Esophagus squamous epithelium (tissue), 5 donors: Measurements from ENCODE around the gene PTPRN2. TPM values are rescaled to one million over a fixed set of nuclear protein-coding genes. Genes with fewer than 3 reads are reported as not detected.

ENCODE experiments used
- DNase-seq: peaks from one replicate; lab custom pipeline; 2025; lab: John Stamatoyannopoulos, UW
- H3K27ac ChIP-seq, 4 donors: fragments of 200-600 bp; sonication (generic); one replicate each; pipeline ENCODE4 v1.5.1; 2016 to 2019; ENCODE audit warnings: mild to moderate bottlenecking in 1 of 4
- H3K27me3 ChIP-seq, 4 donors: fragments of 200-600 bp; sonication (generic); 1 replicate in 3 of 4; 2 replicates in 1 of 4; pipeline versions ENCODE4 v1.5.1 to v1.6.0; 2017 to 2021; ENCODE audit warnings: antibody characterized with exemption in 1 of 4
- H3K36me3 ChIP-seq, 3 donors: fragments of 200-600 bp; sonication (generic); one replicate each; pipeline ENCODE4 v1.5.1; 2016 to 2019
- H3K4me1 ChIP-seq, 3 donors: fragments of 200-600 bp; sonication (generic); one replicate each; pipeline ENCODE4 v1.5.1; 2017 to 2019
- H3K4me3 ChIP-seq, 4 donors: fragments of 200-600 bp; sonication (generic); 1 replicate in 3 of 4; 2 replicates in 1 of 4; pipeline ENCODE4 v1.5.1; 2016 to 2019; ENCODE audit warnings: mild to moderate bottlenecking in 2 of 4, moderate library complexity in 1 of 4
- H3K9me3 ChIP-seq, 3 donors: fragments of 200-600 bp; sonication (generic); one replicate each; pipeline ENCODE4 v1.5.1; 2016 to 2019
- CTCF ChIP-seq, 6 experiments: fragments of 450-650 bp in 4 of 6; fragments of 200-600 bp in 2 of 6; sonication (generic) in 2 of 6; IDR thresholded peaks; one replicate each; pipeline ENCODE4 v1.5.1; 2016 to 2019; ENCODE audit warnings: antibody characterized with exemption in 6 of 6, mild to moderate bottlenecking in 4 of 6, moderate library complexity in 4 of 6
- POLR2A ChIP-seq, 4 donors: fragments of 450-650 bp; IDR thresholded peaks; one replicate each; pipeline ENCODE4 v1.6.1; 2017; ENCODE audit warnings: antibody characterized with exemption in 4 of 4, mild to moderate bottlenecking in 4 of 4, moderate library complexity in 3 of 4
- WGBS, 2 donors: methylation state at CpG; one replicate each; pipeline ENCODE4 v1.1.5; 2018; 5-methylcytosine and 5-hydroxymethylcytosine counted together
- intact Hi-C: fragments of 100-400 bp; cut with DNase I; formaldehyde crosslinking; loops from one replicate; pipeline ENCODE4 v1.15.0; 2022
- total RNA-seq, 4 donors: library from RNA; depleted of rRNA; stranded (reverse); fragments of >200 nt; gene quantifications; one replicate each; pipeline ENCODE4 v1.1.0, GENCODE V29; 2016
- donor health status: DM: yes; HTN: yes; CAD: no.

The PTPRN2 gene
- total RNA-seq, 4 donors from 2014 or later: 0.38 to 2.7 (median 1.0) TPM

GRCh38 chr7:158111906-158112570, 475.6 kb downstream of the PTPRN2 start:
- TF ChIP-seq CTCF (IDR thresholded peaks at IDR 0.05): no peak
- TF ChIP-seq POLR2A (IDR thresholded peaks at IDR 0.05): no peak
- intact Hi-C loops: no loop called here
- WGBS, 2 donors: 81 to 87% methylated on average over 13 to 14 of the region's 15 CpGs
- DNase-seq: no peak
- Histone ChIP-seq H3K4me3 (no peak overlapping the region), H3K27ac (no peak overlapping the region), H3K27me3 (peaks cover 0 to 4% (median 0%) of the 10 kb centered on the region in 4 donors), H3K36me3 (no peaks in the 10 kb centered on the region), H3K9me3 (peaks cover 0 to 8% (median 4%) of the 10 kb centered on the region in 3 donors), H3K4me1 (no peaks in the 10 kb centered on the region)

GRCh38 chr7:158111049-158111751, 476.4 kb downstream of the PTPRN2 start:
- H3K9me3 ChIP-seq: peaks cover 0 to 1% (median under 1%) of the 10 kb centered on the region in 3 donors
- no peaks in the 10 kb centered on the region for H3K36me3 ChIP-seq
- intact Hi-C loops: no loop called here
- H3K4me1 ChIP-seq: no peaks in the 10 kb centered on the region
- 59 to 60% methylated on average over 9 to 12 of the region's 16 CpGs for WGBS, 2 donors
- TF ChIP-seq CTCF (IDR thresholded peaks at IDR 0.05) (no peak), POLR2A (IDR thresholded peaks at IDR 0.05) (no peak)
- no peak overlapping the region for H3K4me3 ChIP-seq
- no peak for DNase-seq
- no peak overlapping the region for H3K27ac ChIP-seq
- H3K27me3 ChIP-seq: peaks cover 0 to 4% (median 0%) of the 10 kb centered on the region in 4 donors

- 87 to 94% methylated on average over 3 to 6 of the region's 14 CpGs for WGBS, 2 donors
- DNase-seq: no peak
- peaks cover 0 to 4% (median 0%) of the 10 kb centered on the region in 4 donors for H3K27me3 ChIP-seq
- no peak overlapping the region for H3K27ac ChIP-seq
- H3K4me3 ChIP-seq: no peak overlapping the region
- H3K4me1 ChIP-seq: no peaks in the 10 kb centered on the region
- intact Hi-C loops: no loop called here
- no peaks in the 10 kb centered on the region for H3K36me3 ChIP-seq
- TF ChIP-seq CTCF (IDR thresholded peaks at IDR 0.05): no peak
- no peak for TF ChIP-seq POLR2A (IDR thresholded peaks at IDR 0.05)
- no peaks in the 10 kb centered on the region for H3K9me3 ChIP-seq
These were observed 477.0 kb downstream of the PTPRN2 start for GRCh38 chr7:158110661-158111048.

- TF ChIP-seq POLR2A (IDR thresholded peaks at IDR 0.05) (no peak), CTCF (IDR thresholded peaks at IDR 0.05) (no peak)
- Histone ChIP-seq H3K36me3 (no peaks in the 10 kb centered on the region), H3K4me1 (no peaks in the 10 kb centered on the region), H3K27me3 (peaks cover 0 to 4% (median 0%) of the 10 kb centered on the region in 4 donors), H3K27ac (no peak overlapping the region), H3K4me3 (no peak overlapping the region), H3K9me3 (no peaks in the 10 kb centered on the region)
- intact Hi-C loops: no loop called here
- no peak for DNase-seq
- 80 to 91% methylated on average over 6 to 8 of the region's 15 CpGs for WGBS, 2 donors
These were observed 477.5 kb downstream of the PTPRN2 start for GRCh38 chr7:158110034-158110590.
